Ovary (tissue), 3 donors: Measurements from ENCODE around the gene GOLGA7B.

Experiments
- EP300 ChIP-seq: sonication (generic); formaldehyde crosslinking; IDR thresholded peaks from one replicate; pipeline ENCODE4 v1.6.1; 2017; ENCODE audit warnings: antibody characterized with exemption
- POLR2A ChIP-seq: fragments of 450-650 bp; IDR thresholded peaks from one replicate; pipeline ENCODE4 v1.6.1; 2017; ENCODE audit warnings: antibody characterized with exemption, mild to moderate bottlenecking, moderate library complexity
- TF ChIP-seq, protein P1 (sequence below), 3 donors: fragments of 450-650 bp in 2 of 3; fragments of 200-600 bp in 1 of 3; IDR thresholded peaks; one replicate each; pipeline versions ENCODE4 v1.5.1 to v1.8.0; 2016 to 2022; ENCODE audit warnings: antibody characterized with exemption in 3 of 3, mild to moderate bottlenecking in 1 of 3
- donor health status: DM: no; HTN: no; CAD: no.

DNA sequence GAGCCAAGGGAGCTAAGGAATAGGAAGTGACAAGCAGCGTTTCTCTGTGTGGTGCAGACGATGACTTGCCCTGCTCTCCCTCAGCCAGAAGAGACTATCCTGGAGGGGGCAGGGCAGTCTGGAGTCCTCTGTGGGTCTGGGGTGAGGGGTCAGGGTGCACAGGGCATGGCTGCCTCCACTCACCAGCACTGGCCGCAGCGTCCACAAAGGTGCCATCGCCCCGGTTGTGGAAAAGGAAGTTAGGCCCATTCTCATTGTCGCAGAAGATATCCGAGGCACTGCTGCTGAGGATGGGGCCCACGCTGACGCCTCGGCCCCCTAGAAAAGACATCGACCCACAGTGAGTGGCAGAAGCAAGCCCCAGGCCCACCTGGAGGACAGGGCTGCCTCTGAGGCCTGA lies 58.2 kb downstream of the GOLGA7B start:
- TF ChIP-seq, protein P1, sequence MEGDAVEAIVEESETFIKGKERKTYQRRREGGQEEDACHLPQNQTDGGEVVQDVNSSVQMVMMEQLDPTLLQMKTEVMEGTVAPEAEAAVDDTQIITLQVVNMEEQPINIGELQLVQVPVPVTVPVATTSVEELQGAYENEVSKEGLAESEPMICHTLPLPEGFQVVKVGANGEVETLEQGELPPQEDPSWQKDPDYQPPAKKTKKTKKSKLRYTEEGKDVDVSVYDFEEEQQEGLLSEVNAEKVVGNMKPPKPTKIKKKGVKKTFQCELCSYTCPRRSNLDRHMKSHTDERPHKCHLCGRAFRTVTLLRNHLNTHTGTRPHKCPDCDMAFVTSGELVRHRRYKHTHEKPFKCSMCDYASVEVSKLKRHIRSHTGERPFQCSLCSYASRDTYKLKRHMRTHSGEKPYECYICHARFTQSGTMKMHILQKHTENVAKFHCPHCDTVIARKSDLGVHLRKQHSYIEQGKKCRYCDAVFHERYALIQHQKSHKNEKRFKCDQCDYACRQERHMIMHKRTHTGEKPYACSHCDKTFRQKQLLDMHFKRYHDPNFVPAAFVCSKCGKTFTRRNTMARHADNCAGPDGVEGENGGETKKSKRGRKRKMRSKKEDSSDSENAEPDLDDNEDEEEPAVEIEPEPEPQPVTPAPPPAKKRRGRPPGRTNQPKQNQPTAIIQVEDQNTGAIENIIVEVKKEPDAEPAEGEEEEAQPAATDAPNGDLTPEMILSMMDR (IDR thresholded peaks at IDR 0.05), result no peak
- no peak for TF ChIP-seq POLR2A
- TF ChIP-seq EP300, result no peak
